ENCODE data around the gene NDUFAF2. TPM values are rescaled to one million over a fixed set of nuclear protein-coding genes. Genes with fewer than 3 reads are reported as not detected.

Gene NDUFAF2
- polyA plus RNA-seq, 1 of the 3 experiments (the other 2 are of a cell fraction) = 33.4 TPM

- H3K27me3 ChIP-seq (ENCODE audit: insufficient read depth) = no peaks in the 10 kb centered on the region
- H3K27ac ChIP-seq (ENCODE audit: low read depth in 2 of 2, low read length in 1 of 2) = no peak overlapping the region
- DNase-seq = no peak
- ChIA-PET POLR2A (no interaction called here), CTCF (interaction anchor here (0.6 to 4.0 kb wide), 8 partner anchors 17 to 1096 kb away, joined by 3 to 14 read pairs (median 8); no protein-coding TSS in a partner anchor)
- peaks cover 0 to 17% of the 10 kb centered on the region in 2 experiments; a peak in 2 of 4 replicates for H3K4me1 ChIP-seq (ENCODE audit: control insufficient read depth in 1 of 2, insufficient read depth in 2 of 2, low read depth in 1 of 2, low read length in 1 of 2)
- TF ChIP-seq RAD21 (IDR thresholded peaks at IDR 0.05; ENCODE audit: low read length) (no peak), MXI1 (IDR thresholded peaks at IDR 0.05; ENCODE audit: low read depth, low read length) (no peak), TAF1 (IDR thresholded peaks at IDR 0.05; ENCODE audit: borderline replicate concordance, low read depth, low read length) (no peak), NRF1 (IDR thresholded peaks at IDR 0.05; ENCODE audit: low read depth, low read length) (no peak), RXRA (IDR thresholded peaks at IDR 0.05; ENCODE audit: borderline replicate concordance, low read depth) (no peak), REST (IDR thresholded peaks at IDR 0.05; ENCODE audit: low read depth, low read length) (no peak), RFX5 (IDR thresholded peaks at IDR 0.05; ENCODE audit: low read length) (no peak), ZBTB33 (IDR thresholded peaks at IDR 0.05; ENCODE audit: borderline replicate concordance, low read depth) (no peak), FOXJ3 (CRISPR knock-in tag; IDR thresholded peaks at IDR 0.05) (no peak)
- no peaks in the 10 kb centered on the region for H4K20me1 ChIP-seq (ENCODE audit: insufficient read depth)
- H3F3A ChIP-seq (replicated peaks; ENCODE audit: insufficient read depth) = peaks cover 6% of the 10 kb centered on the region
- H3K79me2 ChIP-seq (ENCODE audit: insufficient read depth) = no peaks in the 10 kb centered on the region
- H3K4me3 ChIP-seq (ENCODE audit: low read depth in 2 of 2, low read length in 1 of 2) = no peak overlapping the region
- no peak overlapping the region for H2AFZ ChIP-seq (ENCODE audit: low read depth)
- no peaks in the 10 kb centered on the region for H3K36me3 ChIP-seq (replicated peaks in 1 of 2; ENCODE audit: control insufficient read depth in 1 of 2, insufficient read depth in 2 of 2, low read length in 1 of 2)
- H3K4me2 ChIP-seq = no peak overlapping the region
- no peak overlapping the region for H3K9ac ChIP-seq
- 59% methylated on average over 2 of the region's 2 CpGs for WGBS (ENCODE audit: low lambda C conversion rate)
- no peaks in the 10 kb centered on the region for H3K9me2 ChIP-seq
- no peaks in the 10 kb centered on the region for H3K9me3 ChIP-seq
Observed at GRCh38 chr5:61053937-61054336, 108.9 kb downstream of the NDUFAF2 start.

GRCh38 chr5:61055434-61056006, 110.5 kb downstream of the NDUFAF2 start:
- POLR2A ChIA-PET = interaction anchor here (0.7 kb wide), 1 partner anchor 359 kb away, joined by 3 read pairs; no protein-coding TSS in a partner anchor

More at GRCh38 chr5:61055434-61056006, 110.5 kb downstream of the NDUFAF2 start:
- Histone ChIP-seq H3F3A (replicated peaks; ENCODE audit: insufficient read depth) (peaks cover 6% of the 10 kb centered on the region), H3K4me2 (no peak overlapping the region), H3K9me3 (no peaks in the 10 kb centered on the region), H3K27me3 (ENCODE audit: insufficient read depth) (no peaks in the 10 kb centered on the region), H3K4me3 (ENCODE audit: low read depth in 2 of 2, low read length in 1 of 2) (no peak overlapping the region; a peak in 1 of 4 replicates), H3K27ac (ENCODE audit: low read depth in 2 of 2, low read length in 1 of 2) (no peak overlapping the region), H4K20me1 (ENCODE audit: insufficient read depth) (no peaks in the 10 kb centered on the region), H3K9me2 (no peaks in the 10 kb centered on the region), H2AFZ (ENCODE audit: low read depth) (no peak overlapping the region), H3K79me2 (ENCODE audit: insufficient read depth) (no peaks in the 10 kb centered on the region), H3K9ac (no peak overlapping the region), H3K36me3 (replicated peaks in 1 of 2; ENCODE audit: control insufficient read depth in 1 of 2, insufficient read depth in 2 of 2, low read length in 1 of 2) (no peaks in the 10 kb centered on the region), H3K4me1 (ENCODE audit: control insufficient read depth in 1 of 2, insufficient read depth in 2 of 2, low read depth in 1 of 2, low read length in 1 of 2) (peaks cover 0 to 17% of the 10 kb centered on the region in 2 experiments; a peak in 2 of 4 replicates)
- CTCF ChIA-PET = interaction anchor here (0.6 to 4.0 kb wide), 33 partner anchors 9 to 1088 kb away, joined by 3 to 14 read pairs (median 4); no protein-coding TSS in a partner anchor
- peak; percentile 41 for DNase-seq
- TF ChIP-seq SMC3 (IDR thresholded peaks at IDR 0.05; ENCODE audit: low read depth, low read length) (peak; percentile 53), USF1 (IDR thresholded peaks at IDR 0.05; ENCODE audit: borderline replicate concordance, low read depth) (no peak), RAD21 (IDR thresholded peaks at IDR 0.05; ENCODE audit: low read length) (peak; percentile 90), CTCF (IDR thresholded peaks at IDR 0.05) (peak; percentile 71)

All from SK-N-SH (cell line).